HG03066 (cell line): ENCODE measurements around the gene PHF1.
"Not testable (repeated sequence)": the region's sequence is repeated elsewhere in the genome, so short reads cannot be mapped to it uniquely, and the experiment has no call there.

Source experiments
- ATAC-seq: cut with Tn5 transposase; IDR thresholded peaks from one replicate; pipeline ENCODE4 v1.9.1; 2021; ENCODE audit warnings: low read depth; ENCODE audit not compliant: unreplicated experiment

Gene PHF1

GRCh38 chr6:33391278-33391921, 19.4 kb upstream of the PHF1 start, which contains the start of gene KIFC1:
TSS of gene KIFC1 (plus strand) at chr6:33391823. CDS start at chr6:33391986, 163 bp downstream.
- ATAC-seq = peak; percentile 89

GRCh38 chr6:33391922-33392594, 18.8 kb upstream of the PHF1 start:
- peak; percentile 14 for ATAC-seq

GRCh38 chr6:33392595-33392948, 18.2 kb upstream of the PHF1 start:
- ATAC-seq = no peak

- no peak for ATAC-seq
These were observed 17.8 kb upstream of the PHF1 start for GRCh38 chr6:33392979-33393378.

- no peak for ATAC-seq
These were observed 13.3 kb upstream of the PHF1 start for GRCh38 chr6:33397541-33397940.

GRCh38 chr6:33398601-33399000, 12.2 kb upstream of the PHF1 start:
- not testable (repeated sequence) for ATAC-seq

GRCh38 chr6:33399881-33400280, 10.9 kb upstream of the PHF1 start:
- not testable (repeated sequence) for ATAC-seq

GRCh38 chr6:33404884-33405283, 5.9 kb upstream of the PHF1 start:
- ATAC-seq = no peak

GRCh38 chr6:33405386-33405940, 5.4 kb upstream of the PHF1 start:
- no peak for ATAC-seq

GRCh38 chr6:33406126-33406525, 4.7 kb upstream of the PHF1 start:
- ATAC-seq = no peak

- no peak for ATAC-seq
These were observed 3.6 kb upstream of the PHF1 start for GRCh38 chr6:33407132-33407718.

- peak; percentile 82 for ATAC-seq
These were observed 634 bp upstream of the PHF1 start for GRCh38 chr6:33410050-33410710.

GRCh38 chr6:33411632-33412005, 805 bp downstream of the PHF1 start:
- ATAC-seq = no peak

- no peak for ATAC-seq
These were observed 1.6 kb downstream of the PHF1 start for GRCh38 chr6:33412140-33413009.

GRCh38 chr6:33413241-33414120, 2.7 kb downstream of the PHF1 start:
- no peak for ATAC-seq

GRCh38 chr6:33414592-33415271, 3.9 kb downstream of the PHF1 start:
- ATAC-seq = no peak

GRCh38 chr6:33415831-33416230, 5.0 kb downstream of the PHF1 start:
- no peak for ATAC-seq

GRCh38 chr6:33416386-33417127, 5.7 kb downstream of the PHF1 start:
- ATAC-seq = no peak
